Non-pigmented ciliary epithelial cell (primary cell): Measurements from ENCODE around the gene SEM1.
A peak's percentile ranks its signal among the peaks of the same experiment; 100 is the strongest.
"Not testable (repeated sequence)": the region's sequence is repeated elsewhere in the genome, so short reads cannot be mapped to it uniquely, and the experiment has no call there.

Experiments used
- DNase-seq: peaks from one replicate; pipeline ENCODE4 v3.0.0-alpha.2; 2010; ENCODE audit warnings: low read depth

SEM1 gene

GRCh38 chr7:96709381-96710228 is at the start of gene SEM1:
Gene SEM1, minus strand, starts transcription at chr7:96709846. Its CDS starts 83 bp downstream, at chr7:96709763.
- DNase-seq: peak; percentile 35

- DNase-seq: not testable (repeated sequence)
Measured at GRCh38 chr7:96757880-96758279, 48.2 kb upstream of the SEM1 start.

GRCh38 chr7:96747418-96747940 is 37.8 kb upstream of the SEM1 start:
- no peak for DNase-seq

DNA sequence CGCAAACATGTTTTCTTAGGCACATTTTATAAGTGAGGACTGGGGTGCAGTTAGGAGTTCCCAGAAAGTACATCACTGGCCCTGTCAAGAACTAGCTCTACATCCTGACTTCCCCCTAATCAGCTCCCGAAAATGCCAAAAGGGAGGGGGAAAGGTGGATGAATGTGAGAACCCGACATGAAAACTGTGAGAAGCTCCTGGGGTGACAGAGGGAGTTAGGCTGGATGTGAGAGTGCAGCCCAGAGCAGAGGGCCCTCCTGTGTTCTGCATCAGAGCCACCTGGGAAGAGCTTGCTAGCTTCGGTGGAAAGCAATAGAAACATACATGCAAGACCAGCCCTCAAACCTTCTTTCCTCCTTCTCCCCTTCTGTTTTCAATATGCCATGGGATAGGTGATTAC is 30.5 kb upstream of the SEM1 start:
- no peak for DNase-seq

- peak; percentile 1 for DNase-seq
Measured at GRCh38 chr7:96739609-96740008, 30.0 kb upstream of the SEM1 start.

GRCh38 chr7:96739167-96739566 is 29.5 kb upstream of the SEM1 start:
- no peak for DNase-seq

- DNase-seq: no peak
Measured at GRCh38 chr7:96738705-96739104, 29.1 kb upstream of the SEM1 start.

GRCh38 chr7:96737545-96738050 is 28.0 kb upstream of the SEM1 start:
- DNase-seq: no peak

DNA sequence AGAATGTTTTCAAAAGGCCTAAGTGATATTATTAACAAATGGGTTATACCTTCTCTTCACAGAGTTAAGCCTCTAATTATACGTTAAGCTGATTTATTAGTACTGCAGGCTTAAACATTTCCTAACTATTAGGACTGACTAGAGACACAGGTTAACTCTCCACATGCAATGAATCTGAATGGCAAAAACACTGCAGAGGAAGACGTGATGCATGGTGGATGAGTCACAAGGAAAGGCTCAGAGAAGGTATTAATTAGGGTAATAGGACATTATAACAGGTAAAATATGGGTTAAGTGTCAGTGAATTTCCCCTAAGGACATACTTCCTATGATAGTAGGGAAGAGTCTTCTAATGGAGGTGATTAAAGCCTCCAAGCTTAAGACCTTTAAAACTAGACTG is 24.7 kb upstream of the SEM1 start:
- no peak for DNase-seq

- no peak for DNase-seq
Measured at GRCh38 chr7:96729820-96730219, 20.2 kb upstream of the SEM1 start.

DNA sequence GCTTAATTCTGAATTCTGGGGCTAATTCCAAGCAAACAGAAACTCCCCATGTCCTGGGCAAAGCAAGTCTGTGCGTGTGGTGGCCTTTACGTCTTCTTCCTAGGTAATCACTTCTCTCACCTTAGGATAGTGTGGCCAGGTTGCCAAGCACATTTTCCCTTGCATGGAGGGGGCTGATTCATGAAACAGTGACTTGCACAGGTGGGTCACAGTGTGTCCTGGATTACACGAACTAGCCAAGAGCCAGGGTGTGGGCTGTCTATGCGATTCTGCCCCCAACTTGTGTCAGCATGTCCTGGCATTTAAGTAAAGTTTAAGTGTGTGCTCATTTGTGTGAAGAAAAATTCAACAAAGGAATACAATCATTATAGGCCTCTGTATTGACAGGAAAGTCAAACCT is 18.5 kb upstream of the SEM1 start:
- DNase-seq: no peak

- no peak for DNase-seq
Measured at GRCh38 chr7:96727534-96728088, 18.0 kb upstream of the SEM1 start.

DNA sequence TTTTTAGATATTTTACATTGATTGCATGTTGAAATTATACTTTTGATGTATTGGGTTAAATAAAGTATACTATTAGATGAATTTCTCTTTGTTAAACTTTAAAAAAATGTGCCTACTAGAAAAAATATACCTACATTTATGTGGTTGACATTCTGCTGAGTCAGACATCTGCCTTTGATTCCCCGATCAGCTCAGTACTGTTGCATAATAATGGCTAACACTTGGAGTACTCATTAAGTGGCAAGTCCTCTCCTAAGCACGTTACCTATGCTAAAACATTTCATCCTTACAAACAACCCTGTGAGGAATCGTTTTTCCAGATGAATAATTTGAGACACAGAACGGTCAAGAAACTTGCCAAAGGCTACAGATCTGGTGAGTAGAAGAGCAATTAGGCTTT is 14.0 kb upstream of the SEM1 start:
- no peak for DNase-seq

GRCh38 chr7:96722928-96723327 is 13.3 kb upstream of the SEM1 start:
- DNase-seq: not testable (repeated sequence)

- no peak for DNase-seq
Measured at GRCh38 chr7:96720843-96721242, 11.2 kb upstream of the SEM1 start.

GRCh38 chr7:96719164-96719563 is 9.5 kb upstream of the SEM1 start:
- DNase-seq: no peak

GRCh38 chr7:96718107-96719003 is 8.7 kb upstream of the SEM1 start:
- no peak for DNase-seq

DNA sequence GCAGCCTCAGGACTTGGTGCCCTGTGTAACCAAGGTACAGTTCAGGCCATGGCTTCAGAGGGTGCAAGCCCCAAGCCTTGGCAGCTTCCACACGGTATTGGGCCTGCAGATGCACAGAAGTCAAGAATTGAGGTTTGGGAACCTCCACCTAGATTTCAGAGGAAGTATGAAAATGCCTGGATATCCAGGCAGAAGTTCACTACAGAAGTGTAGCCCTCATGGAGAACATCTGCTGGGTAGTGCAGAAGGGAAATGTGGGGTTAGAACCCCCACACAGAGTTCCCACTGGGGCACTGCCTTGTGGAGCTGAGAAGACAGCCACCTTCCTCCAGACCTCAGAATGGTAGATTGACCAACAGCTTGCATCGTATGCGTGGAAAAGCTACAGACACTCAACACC is 3.4 kb upstream of the SEM1 start:
- DNase-seq: no peak

DNA sequence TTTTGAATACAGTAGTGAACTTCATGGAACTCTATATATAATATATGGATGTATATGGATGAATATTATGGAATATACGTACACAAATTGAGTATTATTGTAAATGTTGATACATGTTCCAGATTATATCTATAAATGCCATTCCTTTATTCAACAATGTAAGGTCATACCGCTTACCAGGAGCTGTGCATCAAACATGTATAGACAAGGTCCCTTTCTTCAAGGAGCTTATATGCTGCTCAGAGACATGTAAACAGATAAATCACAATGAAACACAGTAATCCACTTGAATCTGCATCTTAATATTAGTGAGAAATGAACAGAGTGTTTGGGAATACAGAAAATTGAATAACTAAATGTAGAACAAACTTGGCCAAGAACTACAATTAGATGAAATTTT is 898 bp upstream of the SEM1 start:
- DNase-seq: no peak

GRCh38 chr7:96708872-96709271 is 774 bp downstream of the SEM1 start:
- DNase-seq: no peak

- no peak for DNase-seq
Measured at GRCh38 chr7:96707901-96708774, 1.5 kb downstream of the SEM1 start.
